ENCODE data around the gene ZFAND3.
"Not testable (repeated sequence)": the region's sequence is repeated elsewhere in the genome, so short reads cannot be mapped to it uniquely, and the experiment has no call there.

ZFAND3 gene

DNA sequence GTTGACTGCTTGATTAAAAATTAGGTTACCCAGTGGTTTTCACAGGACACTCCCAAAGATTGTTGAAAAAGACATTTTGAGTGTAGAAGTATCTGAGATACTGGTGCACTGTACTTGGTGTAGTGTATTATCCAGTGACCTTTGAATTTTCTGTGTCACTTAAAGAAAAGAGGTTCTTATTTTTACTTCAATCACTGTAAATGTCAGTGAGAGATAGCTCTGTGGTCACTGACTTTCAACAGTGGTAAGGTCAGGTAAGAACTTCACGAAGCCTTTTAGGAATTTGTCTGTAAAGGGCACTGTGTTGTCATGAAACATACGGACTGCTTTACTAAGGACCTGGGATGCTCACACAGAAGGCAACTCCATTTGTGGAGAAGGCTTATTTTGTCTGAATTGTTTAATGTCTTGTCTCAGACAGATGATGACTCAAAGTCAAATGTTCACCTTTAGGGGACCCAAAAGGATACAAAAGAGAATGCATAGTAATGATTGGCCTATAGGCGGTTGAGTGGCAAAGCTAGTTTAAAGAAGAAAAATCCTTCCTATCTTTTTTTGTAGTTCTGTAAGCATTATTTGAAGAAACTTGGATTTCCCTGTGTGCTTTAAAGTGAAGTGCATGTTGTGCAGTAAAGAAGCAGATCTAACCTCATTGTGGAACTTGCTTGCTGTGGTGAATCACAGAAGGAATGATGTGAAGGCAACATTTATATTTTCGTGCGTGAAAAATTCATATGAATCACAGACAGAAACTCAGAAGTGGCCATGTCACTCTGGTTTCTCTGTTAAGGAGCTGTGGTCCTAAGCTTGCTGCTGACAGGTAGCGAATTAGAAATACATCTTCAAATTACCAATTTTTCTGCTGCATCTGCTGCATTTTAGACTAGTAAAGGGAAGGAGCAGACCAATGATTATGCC is 47.3 kb downstream of the ZFAND3 start:
- DNase-seq, result no peak

DNA sequence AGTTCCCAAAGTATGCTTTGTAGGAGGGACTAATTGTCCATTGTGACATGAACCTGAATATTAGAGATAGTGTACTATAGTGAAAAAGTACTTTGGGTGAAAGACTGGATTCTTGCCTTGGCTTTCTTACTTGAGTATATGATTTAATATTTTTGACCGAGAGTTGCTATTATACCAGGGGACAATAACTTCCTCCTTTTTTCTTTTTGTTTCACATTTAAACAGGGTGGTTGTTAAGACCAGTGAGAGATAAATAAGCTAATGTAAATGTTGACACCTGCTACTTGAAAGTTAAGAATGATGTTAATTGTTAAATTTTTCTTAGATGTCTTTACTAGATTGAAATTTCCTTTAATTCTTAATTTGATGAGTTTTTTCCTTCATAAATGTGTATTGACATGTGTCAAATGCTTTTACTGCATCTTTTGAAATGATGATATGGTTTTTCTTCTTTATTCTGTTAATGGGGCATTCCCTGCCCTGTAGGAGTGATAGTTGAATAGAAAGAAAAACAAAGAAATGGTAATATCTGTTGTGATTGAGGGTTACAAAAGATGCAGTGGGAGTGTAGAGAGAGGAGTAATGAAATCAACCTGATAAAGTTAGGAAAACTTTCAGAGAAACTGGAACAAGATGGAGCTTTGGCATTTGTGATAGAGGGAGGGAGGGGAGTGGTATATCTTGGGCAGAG is 48.4 kb downstream of the ZFAND3 start:
- no peak for DNase-seq

DNA sequence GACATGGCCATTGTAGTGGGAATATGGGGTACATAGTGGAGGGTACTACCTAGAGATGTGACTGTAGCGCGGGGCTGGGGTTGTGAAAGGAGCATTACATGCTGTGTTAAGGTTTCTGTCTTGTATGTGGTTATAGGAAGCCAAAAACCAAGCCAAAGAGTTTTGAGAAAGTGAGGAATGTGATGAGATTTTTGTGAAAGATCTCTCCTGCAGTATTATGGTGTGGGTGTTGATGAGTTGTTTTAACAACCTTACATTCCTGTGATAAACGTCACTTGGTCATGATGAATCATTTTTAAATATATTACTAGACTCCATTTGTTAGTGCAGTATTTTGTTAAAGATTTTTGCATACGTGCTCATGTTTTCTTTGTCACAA is 48.9 kb downstream of the ZFAND3 start:
- DNase-seq, result no peak

DNA sequence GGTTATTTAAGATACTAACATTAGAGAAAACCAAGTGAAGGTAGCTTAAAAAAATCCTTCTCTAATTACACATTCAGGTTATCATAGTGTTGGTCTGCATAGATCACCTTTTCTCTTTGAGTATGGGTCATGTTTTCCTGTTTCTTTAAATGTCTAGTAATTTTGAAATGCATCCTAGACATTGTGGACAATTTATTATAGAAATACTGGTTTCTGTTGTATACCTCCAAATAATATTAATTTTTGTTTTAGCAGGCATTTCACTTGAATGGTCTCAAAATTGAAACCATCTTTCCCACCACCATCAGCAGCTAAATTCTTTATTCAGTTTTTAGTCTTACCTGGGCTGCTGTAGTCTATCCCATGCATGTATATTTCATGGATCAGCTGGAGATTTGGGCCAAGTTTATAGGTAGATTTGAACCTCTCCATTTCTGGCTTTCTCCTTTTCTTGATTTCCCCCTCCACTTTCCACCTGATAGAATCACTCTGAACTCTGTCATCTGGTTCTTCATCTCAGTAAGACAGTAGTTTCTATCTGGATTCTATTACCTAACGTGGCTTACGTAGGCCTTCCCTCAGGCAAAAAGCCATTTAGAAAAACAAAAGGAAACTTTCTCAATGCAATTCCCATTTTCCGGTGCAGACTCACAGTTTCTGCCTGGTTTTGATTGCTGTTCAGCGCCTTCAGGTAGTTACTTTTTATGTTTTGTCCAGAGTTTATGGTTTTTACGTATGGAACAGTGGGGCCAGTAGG is 52.3 kb downstream of the ZFAND3 start:
- no peak for DNase-seq

DNA sequence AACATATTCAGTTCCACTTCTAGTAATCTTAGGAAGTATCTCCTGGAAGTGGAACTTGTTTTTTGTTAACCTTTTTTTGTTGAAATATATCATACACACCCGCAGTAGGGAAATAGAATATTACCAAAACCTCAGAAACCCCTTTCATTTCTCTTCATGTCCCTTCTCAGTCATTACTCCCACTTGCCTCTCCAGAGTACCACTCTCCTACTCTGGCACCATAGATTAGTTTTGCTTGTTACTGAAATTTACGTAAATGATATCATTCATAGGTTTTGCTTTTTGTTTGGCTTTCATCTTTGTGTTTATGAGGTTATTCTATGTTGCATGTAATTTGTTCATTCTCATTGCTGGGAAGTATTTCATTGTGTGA is 52.8 kb downstream of the ZFAND3 start:
- DNase-seq, result no peak

DNA sequence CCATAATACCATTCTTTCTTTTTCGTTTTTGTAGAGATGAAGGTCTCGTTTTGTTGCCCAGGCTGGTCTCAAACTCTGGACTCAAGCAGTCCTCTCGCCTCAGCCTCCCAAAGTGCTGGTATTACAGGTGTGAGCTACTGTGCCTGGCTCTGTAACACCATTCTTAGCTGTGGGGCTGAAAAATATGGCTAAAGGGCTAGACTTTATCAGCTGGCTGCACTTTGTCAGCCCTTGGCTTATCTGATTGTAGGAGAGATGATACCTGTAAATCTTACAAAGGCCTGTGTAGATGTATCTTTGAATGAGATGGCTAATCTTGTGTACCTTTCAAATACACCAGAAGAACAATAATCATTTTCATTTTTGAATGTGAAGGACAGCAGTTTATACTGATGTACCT is 55.2 kb downstream of the ZFAND3 start:
- no peak for DNase-seq

DNA sequence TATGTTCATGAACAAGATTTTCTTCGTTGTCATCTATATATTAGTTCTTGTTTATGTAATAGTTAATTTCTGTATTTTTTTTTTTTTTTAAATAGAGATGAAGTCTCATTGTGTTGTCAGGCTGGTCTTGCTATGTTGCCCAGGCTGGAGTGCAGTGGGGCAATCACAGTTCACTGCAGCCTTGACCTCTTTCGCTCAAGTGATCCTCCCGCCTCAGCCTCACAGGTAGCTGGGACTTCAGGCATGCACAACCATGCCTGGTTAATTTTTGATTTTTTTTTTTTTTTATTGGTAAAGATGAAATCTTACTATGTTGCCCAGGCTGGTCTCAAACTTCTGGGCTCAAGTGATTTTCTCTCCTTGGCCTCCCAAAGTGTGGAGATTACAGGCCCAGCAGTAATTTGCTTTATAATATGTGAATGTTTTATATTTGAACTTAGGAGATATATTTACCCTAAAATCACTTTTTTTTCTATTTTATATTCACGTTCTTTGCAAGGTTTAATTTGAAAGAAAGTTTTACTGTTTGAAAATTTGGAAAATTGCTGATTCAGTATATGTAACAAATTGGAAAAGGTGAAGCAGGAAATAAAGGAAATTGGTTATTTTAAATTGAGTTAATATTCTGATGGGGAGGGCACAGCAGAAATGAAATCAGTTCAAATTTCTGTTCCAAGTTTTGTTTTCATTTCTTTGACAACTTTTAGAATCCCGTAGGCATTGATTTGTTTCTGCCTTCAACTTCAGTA is 56.2 kb downstream of the ZFAND3 start:
- DNase-seq, result no peak

DNA sequence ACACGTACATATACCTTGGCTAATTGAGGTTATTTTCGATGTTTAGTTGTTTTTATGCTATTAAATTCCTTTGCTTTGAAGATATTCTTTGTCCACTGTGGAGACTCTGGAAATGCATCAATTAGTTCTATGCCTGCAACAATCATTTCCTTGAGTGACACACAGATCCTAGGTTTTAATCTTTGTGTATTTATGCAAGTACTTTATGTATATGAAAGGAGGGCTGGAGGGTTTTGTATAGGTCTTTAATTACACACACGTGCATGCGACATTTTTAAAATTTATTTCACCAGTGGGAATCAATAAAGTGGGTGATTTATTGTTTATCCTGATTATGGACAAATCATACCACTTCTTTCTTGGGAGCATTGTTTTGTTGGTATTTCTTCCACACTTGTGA is 57.3 kb downstream of the ZFAND3 start:
- no peak for DNase-seq

DNA sequence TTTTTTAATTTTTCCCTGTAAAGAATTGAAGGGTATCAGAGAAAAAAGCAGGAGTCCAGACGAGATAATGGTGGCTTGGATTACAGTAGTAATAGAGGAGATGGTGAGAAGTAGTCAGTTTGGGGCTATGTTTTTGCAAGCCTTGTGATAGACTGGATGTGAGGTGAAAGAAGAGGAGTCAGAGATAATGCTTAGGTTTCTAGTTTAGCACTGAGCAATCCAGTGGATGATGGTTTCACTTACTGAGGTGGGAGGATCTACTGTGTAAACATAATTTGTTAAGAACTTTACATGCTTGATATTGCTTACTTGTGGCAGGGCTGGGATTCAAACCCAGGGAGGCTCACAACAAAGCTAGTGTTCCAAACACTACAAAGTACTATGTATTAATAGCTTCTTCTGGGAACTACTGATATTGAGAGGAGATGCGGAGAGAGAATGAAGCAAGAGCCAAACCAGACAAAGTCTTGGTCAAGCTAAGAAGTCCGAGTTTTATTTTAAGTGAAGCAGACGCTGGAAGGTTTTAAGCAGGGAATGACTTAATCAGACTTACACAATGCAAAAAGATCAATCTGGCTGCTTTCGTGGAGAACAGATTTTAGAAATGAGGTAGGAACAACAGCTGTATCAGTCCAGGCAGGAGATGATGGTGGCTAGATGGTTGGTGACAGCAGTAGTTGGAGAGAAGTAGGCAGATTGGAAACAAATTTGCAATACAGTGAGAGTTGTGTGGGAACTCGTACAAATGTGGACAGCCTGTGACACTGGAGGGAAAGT is 58.0 kb downstream of the ZFAND3 start:
- DNase-seq, result no peak

DNA sequence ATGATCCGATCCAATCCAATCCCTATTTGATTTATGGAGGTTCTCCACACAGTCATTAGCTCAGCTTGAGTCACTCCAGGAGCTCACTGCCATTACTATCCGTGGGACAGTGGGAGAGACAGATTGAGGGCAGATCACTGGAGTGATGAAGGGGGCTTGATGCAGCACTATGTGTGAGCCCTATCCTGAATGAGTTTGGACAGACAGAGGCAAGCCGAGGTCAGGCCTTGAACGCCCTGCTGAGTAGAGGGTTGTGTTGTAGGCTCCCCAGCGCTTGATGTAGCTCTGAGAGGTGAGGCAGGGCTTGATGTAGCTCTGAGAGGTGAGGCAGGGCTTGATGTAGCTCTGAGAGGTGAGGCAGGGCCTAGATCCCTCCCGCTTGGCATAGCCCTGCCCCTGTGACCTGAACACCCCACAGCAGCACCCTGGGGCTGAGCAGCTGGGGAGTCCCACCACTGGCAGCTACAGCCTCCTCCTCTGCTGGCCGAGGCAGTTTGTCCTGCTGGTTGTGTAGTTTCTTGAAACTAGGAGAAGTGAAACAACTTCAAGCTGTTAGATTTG is 58.7 kb downstream of the ZFAND3 start:
- no peak for DNase-seq

DNA sequence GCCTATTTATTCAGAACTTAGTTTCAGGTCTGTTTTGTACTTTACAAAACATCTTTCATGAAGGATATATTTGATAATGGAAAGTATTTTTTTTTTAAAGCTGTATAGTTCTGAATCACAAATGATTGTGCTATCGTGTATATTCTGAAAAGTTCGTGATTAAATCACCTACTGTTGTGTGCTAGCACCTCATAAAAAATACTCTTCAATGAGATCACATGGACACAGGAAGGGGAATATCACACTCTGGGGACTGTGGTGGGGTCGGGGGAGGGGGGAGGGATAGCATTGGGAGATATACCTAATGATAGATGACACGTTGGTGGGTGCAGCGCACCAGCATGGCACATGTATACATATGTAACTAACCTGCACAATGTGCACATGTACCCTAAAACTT is 61.1 kb downstream of the ZFAND3 start:
- DNase-seq, result not testable (repeated sequence)

DNA sequence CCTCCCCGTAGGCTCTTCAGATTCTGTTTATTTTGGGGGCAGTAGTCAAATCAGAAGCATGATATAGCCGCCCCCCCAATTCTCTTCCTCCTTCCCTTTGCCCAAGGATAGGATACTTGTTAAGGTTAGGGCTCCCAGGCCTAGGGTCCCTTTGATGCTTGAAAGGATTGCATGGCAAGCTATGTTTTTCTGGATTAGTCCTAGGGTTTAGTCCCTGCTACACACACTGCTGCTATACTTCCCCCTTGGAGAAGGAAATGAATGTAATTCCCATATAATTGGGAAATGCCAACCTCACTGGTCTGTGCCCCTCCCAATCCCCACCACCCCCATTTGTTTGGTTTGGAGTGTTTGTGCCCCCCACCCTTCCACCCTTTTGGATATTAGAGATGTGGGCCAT is 62.8 kb downstream of the ZFAND3 start:
- no peak for DNase-seq

DNA sequence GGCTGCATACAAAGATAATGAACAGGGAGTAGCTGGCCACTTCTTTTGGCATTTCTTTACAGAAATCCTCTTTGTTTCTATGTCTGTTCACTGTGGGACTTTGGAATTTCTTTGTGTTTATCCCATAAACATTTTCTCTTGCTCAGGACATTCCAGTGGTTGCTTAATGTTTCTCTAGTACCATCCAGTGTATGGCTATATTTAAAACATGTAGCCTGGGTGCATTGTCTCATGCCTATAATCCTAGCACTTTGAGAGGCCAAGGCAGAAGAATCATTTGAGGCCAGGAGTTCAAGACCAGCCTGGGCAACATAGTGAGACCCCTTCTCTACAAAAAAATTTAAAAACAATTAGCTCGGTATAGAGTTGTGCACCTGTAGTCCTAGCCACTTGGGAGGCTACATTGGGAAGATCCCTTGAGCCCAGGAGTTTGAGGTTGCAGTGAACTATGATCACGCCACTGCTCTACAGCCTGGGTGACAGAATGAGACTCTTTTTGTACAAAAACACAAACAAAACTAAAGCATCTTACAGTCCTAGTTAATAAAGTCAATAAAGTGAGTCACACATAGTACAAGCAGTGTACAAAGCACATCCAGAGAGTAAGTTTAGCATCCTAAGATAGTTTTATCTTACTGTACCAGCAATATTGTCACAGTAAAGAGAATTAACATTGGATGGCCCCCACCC is 63.3 kb downstream of the ZFAND3 start:
- no peak for DNase-seq

DNA sequence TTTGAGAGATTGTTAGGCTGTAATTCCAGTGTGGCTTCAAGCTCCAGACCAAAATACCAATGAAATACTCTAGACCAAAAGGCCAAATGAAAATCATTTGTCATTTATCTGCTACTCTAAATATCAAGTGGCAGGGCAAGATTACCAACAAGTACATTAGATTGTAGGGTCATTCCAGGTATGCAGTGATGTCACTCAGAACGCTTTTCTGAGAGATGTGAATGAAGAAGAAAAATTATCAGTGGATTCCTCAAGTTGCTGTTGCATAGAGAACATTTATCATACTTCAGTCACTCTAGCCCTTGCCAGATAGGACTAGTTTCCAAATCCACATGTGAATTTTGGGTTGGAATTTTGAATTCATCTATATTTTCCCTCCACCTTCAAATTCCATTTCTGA is 65.0 kb downstream of the ZFAND3 start:
- no peak for DNase-seq

DNA sequence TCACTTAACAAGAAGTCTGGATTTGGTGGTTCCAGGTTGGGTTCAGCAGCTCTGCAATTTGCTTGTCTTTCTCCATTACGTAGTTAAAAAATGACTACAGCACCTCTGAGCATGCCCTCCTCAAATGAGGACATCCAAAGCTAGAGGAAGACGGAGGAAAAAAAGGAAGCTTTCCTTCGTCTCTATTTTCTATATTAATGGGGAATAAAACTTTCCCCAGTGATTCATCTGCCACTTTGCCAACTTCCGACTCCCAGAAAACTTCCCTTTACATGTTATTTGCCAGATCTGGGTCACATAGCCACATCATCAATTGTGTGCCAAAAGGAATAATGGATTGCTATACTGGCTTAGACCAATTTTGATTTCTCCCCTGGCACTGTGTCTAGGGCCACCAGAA is 69.5 kb downstream of the ZFAND3 start:
- no peak for DNase-seq

DNA sequence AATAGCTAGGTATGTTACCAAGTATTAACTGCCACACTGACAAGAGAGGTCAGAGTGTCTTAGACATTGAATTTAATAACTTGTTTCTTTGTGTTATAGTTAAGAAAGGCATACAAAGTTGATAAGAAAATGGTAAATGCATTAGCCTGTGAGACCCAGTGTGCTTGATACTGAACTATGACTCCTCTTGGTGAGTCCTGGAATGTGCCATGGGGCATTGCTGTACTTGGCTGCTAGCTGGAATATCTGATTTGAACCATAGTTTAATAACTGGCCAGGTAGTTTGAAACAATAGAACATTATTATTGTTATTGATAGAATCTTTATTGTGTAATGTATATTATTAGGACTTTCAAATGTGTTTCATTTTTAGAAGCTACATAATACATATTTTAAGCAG is 70.0 kb downstream of the ZFAND3 start:
- DNase-seq, result no peak

DNA sequence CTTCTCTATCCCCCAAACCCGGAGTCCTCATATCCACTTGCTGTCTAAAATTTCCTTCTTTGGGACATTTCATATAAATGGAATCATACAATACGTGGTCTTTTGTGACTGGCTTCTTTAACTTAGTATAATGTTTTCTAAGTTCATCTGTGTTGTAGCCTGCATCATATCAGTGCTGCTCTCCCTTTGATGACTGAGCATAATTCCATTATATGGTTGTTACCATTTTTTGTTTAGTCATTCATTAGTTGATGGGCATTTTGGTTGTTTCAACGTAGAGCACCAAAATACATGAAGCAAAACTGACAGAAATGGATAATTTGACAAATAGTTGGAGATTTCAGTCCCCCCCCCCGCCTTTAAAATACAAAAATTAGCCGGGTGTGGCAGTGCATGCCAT is 71.5 kb downstream of the ZFAND3 start:
- DNase-seq, result no peak

DNA sequence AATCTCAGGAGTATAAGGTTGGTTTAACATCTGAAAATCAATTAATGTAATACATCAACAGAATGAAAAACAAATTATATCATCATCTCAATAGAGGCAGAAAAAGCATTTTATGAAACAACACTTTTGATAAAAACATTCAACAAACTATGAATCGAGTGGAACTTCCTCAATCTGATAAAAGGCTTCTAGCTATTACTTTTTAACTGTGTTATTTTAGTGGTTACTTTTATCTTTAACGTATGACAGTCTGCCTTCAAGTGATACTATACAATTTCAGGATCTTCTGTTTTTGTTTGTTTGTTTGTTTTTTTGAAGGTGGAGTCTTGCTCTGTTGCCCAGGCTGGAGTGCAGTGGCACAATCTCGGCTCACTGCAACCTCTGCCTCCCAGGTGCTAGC is 73.7 kb downstream of the ZFAND3 start:
- DNase-seq, result no peak

DNA sequence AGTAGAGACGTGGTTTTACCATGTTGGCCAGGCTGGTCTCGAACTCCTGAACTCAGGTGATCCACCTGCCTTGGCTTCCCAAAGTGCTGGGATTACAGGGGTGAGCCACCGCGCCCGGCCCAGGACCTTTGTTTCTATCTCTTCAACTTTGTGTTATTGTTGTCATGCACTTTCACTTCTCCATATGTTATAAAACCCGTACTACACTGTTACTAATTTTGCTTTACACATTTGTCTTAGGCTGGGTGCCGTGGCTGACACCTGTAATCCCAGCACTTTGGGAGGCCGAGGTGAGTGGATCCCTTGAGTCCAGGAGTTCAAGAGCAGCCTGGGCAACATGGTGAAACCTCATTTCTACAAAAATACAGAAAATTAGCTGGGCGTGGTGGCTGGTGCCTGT is 74.2 kb downstream of the ZFAND3 start:
- not testable (repeated sequence) for DNase-seq

DNA sequence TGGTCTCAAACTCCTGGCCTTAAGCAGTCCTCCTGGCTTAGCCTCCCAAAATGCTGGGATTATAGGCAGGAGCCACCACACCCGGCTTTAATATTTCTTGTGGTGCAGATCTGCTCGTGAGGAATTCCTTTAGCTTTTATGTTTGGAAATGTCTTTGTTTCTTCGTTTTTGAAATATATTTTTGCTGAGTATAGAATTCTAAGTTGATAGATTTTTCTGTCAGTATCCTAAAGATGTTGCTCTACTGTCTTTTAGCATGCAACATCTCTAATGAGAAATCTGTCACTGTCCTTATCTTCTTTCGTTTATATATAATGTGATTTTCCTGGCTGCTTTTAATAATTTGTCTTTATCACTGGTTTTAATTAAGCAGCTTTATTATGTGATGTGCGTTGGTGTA is 75.1 kb downstream of the ZFAND3 start:
- no peak for DNase-seq

DNA sequence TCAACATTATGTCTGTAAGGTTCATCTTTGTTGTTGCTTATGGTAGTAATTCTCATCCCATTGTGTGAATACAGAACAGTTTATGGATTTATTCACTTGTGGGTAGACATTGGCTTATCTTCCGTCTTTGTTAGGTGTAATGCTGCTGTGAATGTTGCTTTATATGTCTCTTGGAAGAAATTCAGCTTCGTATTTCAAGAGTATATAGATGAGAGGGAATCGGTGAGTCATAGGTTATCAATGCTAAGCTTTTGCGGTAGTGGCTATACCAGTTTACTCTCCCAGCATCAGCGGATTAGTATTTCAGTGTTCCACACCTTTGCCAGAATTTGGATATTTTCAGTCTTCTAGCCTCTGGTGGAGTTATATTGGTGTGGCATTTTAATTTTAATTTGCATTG is 77.8 kb downstream of the ZFAND3 start:
- no peak for DNase-seq
